GM18951 (cell line): ENCODE data around the gene PHLDB3.
"Not testable (repeated sequence)": the region's sequence is repeated elsewhere in the genome, so short reads cannot be mapped to it uniquely, and the experiment has no call there.

ENCODE experiments used
- POLR2A ChIP-seq: IDR thresholded peaks from 4 replicates; pipeline ENCODE4 v1.6.1; 2011; ENCODE audit warnings: mild to moderate bottlenecking; ENCODE audit not compliant: insufficient read length, insufficient read depth; ENCODE audit errors: extremely low read depth
- in situ Hi-C: fragments of 300-500 bp; cut with MboI; formaldehyde crosslinking; loops from one replicate; pipeline ENCODE4 v1.12.0; 2022; ENCODE audit warnings: low sequenced_read_pairs, mixed read lengths, inconsistent platforms; ENCODE audit not compliant: unreplicated experiment

Gene PHLDB3

DNA sequence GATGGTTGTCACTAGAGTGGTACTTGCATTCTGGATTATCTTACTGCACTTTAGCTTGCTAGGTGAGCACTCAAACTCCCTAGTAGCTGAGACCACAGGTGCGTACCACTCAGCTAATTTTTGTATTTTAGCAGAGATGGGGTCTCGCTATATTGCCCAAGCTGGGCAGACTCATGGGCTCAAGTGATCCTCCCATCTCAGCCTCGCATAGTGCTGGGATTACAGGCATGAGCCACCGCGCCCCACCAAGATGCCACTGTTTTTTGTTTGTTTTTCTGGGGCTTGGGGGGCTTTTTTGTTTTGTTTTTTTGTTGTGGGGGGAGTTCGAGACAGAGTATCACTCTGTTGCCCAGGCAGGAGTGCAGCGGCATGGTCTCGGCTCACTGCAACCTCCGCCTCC, 56.9 kb downstream of the PHLDB3 start:
- in situ Hi-C loops = loop anchor here (5.0 kb wide), 1 partner anchor 75 kb away; no protein-coding TSS in a partner anchor
- TF ChIP-seq POLR2A = no peak

DNA sequence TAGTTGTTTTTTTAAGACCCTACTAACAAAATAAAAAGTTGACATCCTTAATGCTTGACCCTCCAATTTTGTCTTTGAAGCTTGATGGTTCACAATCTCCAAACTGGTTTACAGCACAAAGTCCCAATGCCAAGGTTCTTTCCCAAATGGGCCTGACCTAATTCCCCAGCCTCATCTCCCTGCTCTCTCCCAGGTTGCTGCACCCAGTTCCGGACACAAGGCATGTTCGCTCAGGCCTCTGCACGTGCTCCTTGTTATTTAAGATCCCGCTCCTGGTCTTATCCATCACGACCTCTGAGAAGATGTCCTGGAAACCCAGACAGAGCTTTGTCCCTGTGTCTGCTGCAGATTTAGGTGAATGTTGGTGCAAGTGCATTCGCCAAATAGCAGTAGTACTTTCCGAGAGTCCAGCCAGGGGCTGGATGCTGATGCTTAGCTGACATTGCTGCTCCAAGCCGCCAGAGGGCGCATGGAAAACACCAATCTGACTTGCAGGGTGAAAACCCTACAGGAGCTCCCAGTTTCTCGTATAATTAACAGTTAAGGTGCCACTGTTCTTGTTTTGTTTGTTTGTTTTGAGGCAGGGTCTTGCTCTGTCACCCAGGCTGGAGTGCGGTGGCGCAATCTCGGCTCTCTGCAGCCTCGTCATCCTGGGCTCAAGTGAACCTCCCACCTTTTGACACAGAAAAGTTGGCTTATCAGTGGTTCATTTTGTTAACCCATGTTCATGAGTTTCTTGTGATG, 57.6 kb downstream of the PHLDB3 start:
- TF ChIP-seq POLR2A = no peak
- in situ Hi-C loops = loop anchor here (5.0 kb wide), 1 partner anchor 75 kb away; no protein-coding TSS in a partner anchor

DNA sequence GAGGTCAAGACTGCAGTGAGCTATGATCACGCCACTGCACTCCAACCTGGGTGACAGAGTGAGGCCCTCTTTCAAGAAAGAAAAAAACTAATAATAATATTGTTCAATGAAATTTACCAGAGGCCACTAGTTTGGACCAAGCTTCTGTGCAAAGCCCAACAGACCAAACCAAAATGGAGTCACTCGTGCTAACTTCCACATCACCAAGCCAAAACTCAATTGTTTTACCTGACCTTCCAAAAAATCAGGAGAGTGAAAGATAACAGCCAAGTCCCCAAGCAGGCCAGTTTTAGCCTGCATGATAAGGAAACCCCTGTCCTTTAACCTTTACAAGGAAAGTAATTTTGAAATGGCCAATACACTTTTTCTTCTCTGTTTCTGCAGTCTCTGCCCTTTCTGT, 59.1 kb downstream of the PHLDB3 start:
- no peak for TF ChIP-seq POLR2A
- in situ Hi-C loops = loop anchor here (5.0 kb wide), 1 partner anchor 77 kb away; no protein-coding TSS in a partner anchor

DNA sequence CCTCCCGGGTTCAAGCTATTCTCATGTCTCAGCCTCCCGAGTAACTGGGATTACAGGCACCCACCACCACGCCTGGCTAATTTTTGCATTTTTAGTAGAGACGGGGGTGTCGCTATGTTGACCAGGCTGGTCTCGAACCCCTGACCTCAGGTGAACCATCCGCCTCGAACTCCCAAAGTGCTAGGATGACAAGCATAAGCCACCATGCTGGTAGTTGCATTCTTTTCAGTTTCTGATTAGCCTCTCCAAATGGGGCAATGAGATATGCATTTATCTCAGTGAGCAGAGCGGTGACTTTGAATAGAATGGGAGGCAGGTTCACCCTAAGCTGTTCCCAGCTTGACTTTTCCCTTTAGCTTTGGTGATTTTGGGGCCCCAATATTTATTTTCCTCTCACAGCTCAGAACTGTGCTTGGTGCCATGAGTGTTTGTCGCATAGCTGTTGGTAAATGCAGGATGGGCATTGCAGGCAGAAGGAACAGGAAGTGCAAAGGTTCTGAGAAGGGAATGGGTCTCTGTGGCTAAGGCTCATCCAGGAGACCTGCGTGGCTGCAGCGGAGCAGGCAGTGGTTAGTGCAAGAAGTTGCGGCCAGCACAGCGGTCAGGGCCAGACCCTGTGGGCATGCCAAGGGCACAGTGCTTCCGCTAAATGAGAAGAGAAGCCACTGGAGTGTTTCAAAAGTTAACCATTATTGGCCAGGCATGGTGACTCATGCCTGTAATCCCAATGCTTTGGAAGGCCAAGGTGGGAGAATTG, 59.8 kb downstream of the PHLDB3 start:
- no peak for TF ChIP-seq POLR2A
- in situ Hi-C loops = loop anchor here (5.0 kb wide), 1 partner anchor 78 kb away; no protein-coding TSS in a partner anchor

DNA sequence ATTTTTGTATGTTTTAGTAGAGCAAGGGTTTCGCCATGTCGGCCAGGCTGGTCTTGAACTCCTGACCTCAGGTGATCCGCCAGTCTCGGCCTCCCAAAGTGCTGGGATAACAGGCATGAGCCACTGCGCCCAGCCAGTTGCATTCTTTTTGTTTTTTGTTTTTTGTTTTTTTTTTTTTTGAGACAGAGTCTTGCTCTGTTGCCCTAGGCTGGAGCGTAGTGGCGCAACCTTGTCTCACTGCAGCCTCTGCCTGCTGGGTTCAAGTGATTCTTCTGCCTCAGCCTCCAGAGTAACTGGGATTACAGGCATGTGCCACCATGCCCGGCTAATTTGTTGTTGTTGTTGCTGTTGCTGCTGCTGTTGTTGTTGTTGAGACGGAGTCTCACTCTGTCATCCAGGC, 60.5 kb downstream of the PHLDB3 start:
- in situ Hi-C loops = not testable (repeated sequence)

DNA sequence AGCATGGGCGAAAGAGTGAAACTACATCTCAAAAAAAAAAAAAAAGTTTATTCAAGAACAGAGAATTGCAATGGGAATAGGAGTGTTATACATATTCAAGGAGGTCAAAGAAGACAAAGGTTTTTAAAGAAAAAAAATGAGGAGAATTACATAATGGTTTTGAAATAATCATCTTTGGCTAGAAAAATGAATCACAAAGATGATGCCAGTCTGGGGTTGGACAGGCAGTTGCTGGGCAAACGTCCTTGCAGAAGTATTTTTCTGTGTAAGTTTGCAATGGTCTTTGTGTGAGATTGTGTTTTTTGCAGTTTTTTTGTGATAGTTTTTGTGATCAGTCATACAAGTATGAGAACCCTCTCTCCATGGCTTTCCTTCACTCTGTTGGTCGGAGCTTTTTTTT, 62.8 kb downstream of the PHLDB3 start:
- TF ChIP-seq POLR2A = no peak

DNA sequence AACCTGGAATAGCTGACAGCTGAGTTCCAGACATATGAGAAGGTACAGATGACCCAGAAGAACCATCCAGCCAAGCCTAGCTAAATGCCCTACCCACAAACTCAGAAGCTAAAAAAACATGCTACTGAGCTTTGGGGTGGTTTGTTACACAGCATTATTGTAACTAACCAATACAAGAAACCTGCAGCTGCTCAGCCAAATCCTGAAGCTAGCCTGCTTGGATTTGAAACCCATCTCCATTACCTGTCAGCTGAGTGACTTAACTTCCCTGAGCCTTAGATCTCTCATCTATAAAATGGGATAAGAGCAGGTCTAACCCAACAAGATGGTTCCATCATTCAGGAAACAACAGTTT, 64.9 kb downstream of the PHLDB3 start:
- no peak for TF ChIP-seq POLR2A

More for the DNA sequence above, 62.8 kb downstream of the PHLDB3 start:
- in situ Hi-C loops = no loop called here

GRCh38 chr19:43439032-43439708, 65.4 kb downstream of the PHLDB3 start:
- TF ChIP-seq POLR2A = no peak
- in situ Hi-C loops = no loop called here

More for the DNA sequence above, 64.9 kb downstream of the PHLDB3 start:
- in situ Hi-C loops = no loop called here

- TF ChIP-seq POLR2A = no peak
- in situ Hi-C loops = no loop called here
These were observed 66.1 kb downstream of the PHLDB3 start for GRCh38 chr19:43438291-43439031.

- no peak for TF ChIP-seq POLR2A
- in situ Hi-C loops = no loop called here
These were observed 66.8 kb downstream of the PHLDB3 start for GRCh38 chr19:43437712-43438111.

- in situ Hi-C loops = not testable (repeated sequence)
These were observed 67.3 kb downstream of the PHLDB3 start for GRCh38 chr19:43437284-43437683.

DNA sequence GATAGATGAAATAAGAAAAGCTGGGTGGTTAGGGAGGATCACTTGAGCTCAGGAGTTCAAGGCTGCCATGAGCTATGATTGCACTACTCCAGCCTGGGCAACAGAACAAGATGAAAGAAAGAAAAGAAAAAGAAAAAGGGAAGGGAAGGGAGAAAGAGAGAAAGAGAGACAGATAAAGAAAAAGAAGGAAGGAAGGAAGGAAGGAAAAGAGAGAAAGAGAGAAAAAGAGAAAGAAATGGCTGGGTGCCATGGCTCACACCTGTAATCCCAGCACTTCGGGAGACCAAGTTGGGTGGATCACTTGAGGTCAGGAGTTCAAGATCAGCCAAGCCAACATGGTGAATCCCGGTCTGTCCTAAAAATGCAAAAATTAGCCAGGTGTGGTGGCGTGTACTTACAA, 68.8 kb downstream of the PHLDB3 start:
- no peak for TF ChIP-seq POLR2A
- in situ Hi-C loops = no loop called here

DNA sequence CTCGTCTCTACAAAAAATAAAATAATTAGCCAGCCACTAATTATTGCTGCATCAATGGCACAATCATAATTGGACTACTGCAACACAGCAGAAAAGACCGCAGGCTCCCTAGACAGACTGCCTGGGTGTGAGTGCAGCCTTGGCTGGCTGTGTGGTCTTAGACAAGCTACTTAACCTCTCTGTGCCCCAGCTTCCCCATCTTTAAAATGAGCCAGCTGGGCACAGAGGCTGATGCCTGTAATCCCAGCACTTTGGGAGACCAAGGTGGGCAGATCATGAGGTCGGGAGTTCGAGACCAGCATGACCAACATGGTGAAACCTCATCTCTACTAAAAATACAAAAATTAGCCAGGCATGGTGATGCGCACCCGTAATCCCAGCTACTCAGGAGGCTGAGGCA, 70.9 kb downstream of the PHLDB3 start:
- in situ Hi-C loops = no loop called here
- TF ChIP-seq POLR2A = no peak
